HCT116 (cell line): Measurements from ENCODE around the gene POLD1.

Experiments
- CEBPB ChIP-seq: IDR thresholded peaks from 2 replicates; pipeline ENCODE4 v1.6.1; 2012; ENCODE audit warnings: low read depth
- POLR2A ChIP-seq: IDR thresholded peaks from 2 replicates; pipeline ENCODE4 v1.7.0; 2011; ENCODE audit warnings: borderline replicate concordance; ENCODE audit not compliant: insufficient read depth, insufficient read length; ENCODE audit errors: extremely low read depth
- POLR2AphosphoS5 ChIP-seq: IDR thresholded peaks from 2 replicates; pipeline ENCODE4 v1.6.1; 2011; ENCODE audit warnings: mild to moderate bottlenecking, low read depth, low read length, moderate library complexity
- TF ChIP-seq, protein P1 (sequence below), 3 experiments: fragments of 200-600 bp in 1 of 3; sonication (generic) in 1 of 3; IDR thresholded peaks in 2 of 3; conservative IDR thresholded peaks in 1 of 3; 2 replicates each; pipeline ENCODE4 v1.5.1; 2012 to 2017; ENCODE audit warnings: low read depth in 2 of 3, low read length in 2 of 3, antibody characterized with exemption in 1 of 3, borderline replicate concordance in 1 of 3, control low read depth in 1 of 3, mild to moderate bottlenecking in 1 of 3, mixed read lengths in 1 of 3, mixed run types in 1 of 3, moderate library complexity in 1 of 3; ENCODE audit not compliant: insufficient read depth in 1 of 3

- TF ChIP-seq POLR2AphosphoS5 (no peak), POLR2A (no peak), CEBPB (no peak)
- TF ChIP-seq, protein P1, sequence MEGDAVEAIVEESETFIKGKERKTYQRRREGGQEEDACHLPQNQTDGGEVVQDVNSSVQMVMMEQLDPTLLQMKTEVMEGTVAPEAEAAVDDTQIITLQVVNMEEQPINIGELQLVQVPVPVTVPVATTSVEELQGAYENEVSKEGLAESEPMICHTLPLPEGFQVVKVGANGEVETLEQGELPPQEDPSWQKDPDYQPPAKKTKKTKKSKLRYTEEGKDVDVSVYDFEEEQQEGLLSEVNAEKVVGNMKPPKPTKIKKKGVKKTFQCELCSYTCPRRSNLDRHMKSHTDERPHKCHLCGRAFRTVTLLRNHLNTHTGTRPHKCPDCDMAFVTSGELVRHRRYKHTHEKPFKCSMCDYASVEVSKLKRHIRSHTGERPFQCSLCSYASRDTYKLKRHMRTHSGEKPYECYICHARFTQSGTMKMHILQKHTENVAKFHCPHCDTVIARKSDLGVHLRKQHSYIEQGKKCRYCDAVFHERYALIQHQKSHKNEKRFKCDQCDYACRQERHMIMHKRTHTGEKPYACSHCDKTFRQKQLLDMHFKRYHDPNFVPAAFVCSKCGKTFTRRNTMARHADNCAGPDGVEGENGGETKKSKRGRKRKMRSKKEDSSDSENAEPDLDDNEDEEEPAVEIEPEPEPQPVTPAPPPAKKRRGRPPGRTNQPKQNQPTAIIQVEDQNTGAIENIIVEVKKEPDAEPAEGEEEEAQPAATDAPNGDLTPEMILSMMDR (IDR thresholded peaks at IDR 0.05 in 2 of 3, conservative IDR thresholded peaks at IDR 0.05 in 1 of 3; ENCODE audit: borderline replicate concordance in 1 of 3, insufficient read depth in 1 of 3, low read depth in 2 of 3, low read length in 2 of 3) = no peak
Observed at GRCh38 chr19:50415661-50416033, 31.5 kb downstream of the POLD1 start.
